Myocyte (in vitro differentiated cells): ENCODE results near the gene TFF2. TPM values are rescaled to one million over a fixed set of nuclear protein-coding genes. Genes with fewer than 3 reads are reported as not detected.

Experiments used
- DNase-seq: peaks from one replicate; pipeline ENCODE4 v3.0.0-alpha.2; 2012; ENCODE audit warnings: low read depth
- total RNA-seq: library from RNA; depleted of rRNA; stranded (reverse); fragments of >200 nt; gene quantifications from 2 replicates; pipeline ENCODE4 v1.2.3, GENCODE V29; 2014

Gene TFF2
- total RNA-seq, 1 donor from 2014 or later, result not detected

- no peak for DNase-seq
Measured at GRCh38 chr21:42384156-42384945, 33.6 kb upstream of the TFF2 start.

- DNase-seq, result no peak
Measured at GRCh38 chr21:42383331-42383730, 32.5 kb upstream of the TFF2 start.

GRCh38 chr21:42382915-42383314 is 32.1 kb upstream of the TFF2 start:
- no peak for DNase-seq

GRCh38 chr21:42381347-42381984 is 30.7 kb upstream of the TFF2 start:
- DNase-seq, result no peak

GRCh38 chr21:42379426-42380215 is 28.8 kb upstream of the TFF2 start:
- no peak for DNase-seq

GRCh38 chr21:42378418-42378817 is 27.6 kb upstream of the TFF2 start:
- DNase-seq, result no peak

- DNase-seq, result no peak
Measured at GRCh38 chr21:42377951-42378340, 27.2 kb upstream of the TFF2 start.

- DNase-seq, result no peak
Measured at GRCh38 chr21:42377211-42377950, 26.6 kb upstream of the TFF2 start.

GRCh38 chr21:42376338-42376982 is 25.7 kb upstream of the TFF2 start:
- DNase-seq, result no peak

GRCh38 chr21:42375966-42376337 is 25.2 kb upstream of the TFF2 start:
- no peak for DNase-seq

- DNase-seq, result no peak
Measured at GRCh38 chr21:42375506-42375905, 24.7 kb upstream of the TFF2 start.

- DNase-seq, result no peak
Measured at GRCh38 chr21:42374864-42375499, 24.2 kb upstream of the TFF2 start.

GRCh38 chr21:42374457-42374856 is 23.7 kb upstream of the TFF2 start:
- no peak for DNase-seq

GRCh38 chr21:42373908-42374455 is 23.2 kb upstream of the TFF2 start:
- no peak for DNase-seq

GRCh38 chr21:42373196-42373907 is 22.6 kb upstream of the TFF2 start:
- no peak for DNase-seq

GRCh38 chr21:42370894-42371654 is 20.3 kb upstream of the TFF2 start:
- DNase-seq, result no peak

- DNase-seq, result no peak
Measured at GRCh38 chr21:42369821-42370220, 19.0 kb upstream of the TFF2 start.

- DNase-seq, result no peak
Measured at GRCh38 chr21:42367367-42368165, 16.8 kb upstream of the TFF2 start.
